VCaP (cell line): ENCODE data around the gene NUDT9.

Experiments
- H3K27ac ChIP-seq: fragments of 450-650 bp; 2 replicates; pipeline ENCODE4 v1.5.1; 2017
- CTCF ChIP-seq: fragments of 450-650 bp; conservative IDR thresholded peaks from 2 replicates; pipeline ENCODE4 v1.5.1; 2017; ENCODE audit warnings: mild to moderate bottlenecking, moderate library complexity

NUDT9 gene

GRCh38 chr4:87506974-87507701, 84.8 kb downstream of the NUDT9 start:
- no peak for TF ChIP-seq CTCF
- no peak overlapping the region for H3K27ac ChIP-seq
